GM19452 (cell line): Measurements from ENCODE around the gene MBOAT2.
"Not testable (repeated sequence)": the region's sequence is repeated elsewhere in the genome, so short reads cannot be mapped to it uniquely, and the experiment has no call there.

ENCODE experiments used
- ATAC-seq: cut with Tn5 transposase; IDR thresholded peaks from one replicate; pipeline ENCODE4 v1.9.1; 2021; ENCODE audit not compliant: unreplicated experiment

Gene MBOAT2

DNA sequence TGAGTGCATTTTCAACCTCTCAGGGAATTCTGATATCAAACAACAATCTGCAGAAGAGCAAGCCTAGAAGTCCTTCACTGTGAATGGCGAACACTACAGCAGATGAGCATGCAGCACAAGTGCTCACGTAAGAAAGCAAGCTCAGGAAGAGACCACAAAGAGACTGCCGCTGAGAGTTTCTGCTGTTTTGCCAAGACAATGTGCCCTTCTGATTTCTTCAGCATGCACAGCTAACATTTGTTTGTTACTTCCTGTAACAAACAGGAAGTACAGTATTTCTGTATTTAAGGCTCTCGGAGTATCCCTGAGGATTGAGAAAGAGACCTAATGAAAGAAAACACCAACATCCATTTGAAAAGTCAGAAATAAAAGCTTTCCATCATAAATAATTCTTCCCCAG is 45.9 kb downstream of the MBOAT2 start:
- ATAC-seq: no peak

DNA sequence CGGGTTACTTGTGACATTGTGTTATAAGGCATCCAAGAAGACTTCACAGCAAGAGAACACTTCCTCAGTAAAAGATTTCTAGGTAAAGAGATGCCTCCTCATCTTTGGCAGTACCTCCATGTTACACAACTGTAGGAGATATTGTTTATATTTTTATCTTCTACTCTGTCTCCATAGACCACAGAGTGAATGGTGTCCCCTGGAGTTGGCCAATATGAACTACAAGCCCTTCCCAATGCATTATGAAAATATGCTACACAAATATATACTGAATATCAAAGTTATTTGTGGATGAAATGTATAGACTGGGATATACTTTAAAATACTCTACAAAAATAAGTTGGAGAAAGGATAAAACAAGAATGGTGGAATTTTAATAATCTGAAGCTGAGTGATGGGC is 46.7 kb downstream of the MBOAT2 start:
- no peak for ATAC-seq

DNA sequence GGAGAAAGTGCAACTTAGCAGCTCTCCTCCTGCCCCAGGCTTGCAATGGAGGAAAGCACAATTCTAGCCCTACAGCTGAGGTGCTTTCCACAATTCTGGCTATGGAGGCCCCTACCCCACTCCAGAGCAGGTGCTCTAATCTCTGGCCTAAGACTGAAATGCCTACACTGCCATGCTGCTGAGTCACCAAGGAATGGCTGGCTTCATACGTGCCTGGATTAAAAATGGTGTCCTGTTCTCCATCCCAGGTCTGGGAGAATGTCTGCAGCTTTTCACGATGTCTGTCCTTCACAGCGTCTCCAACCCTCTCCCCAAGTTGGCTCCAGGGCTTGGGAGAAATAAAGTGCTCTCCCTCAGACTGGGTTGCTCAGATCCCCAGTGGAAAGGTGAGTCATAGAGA is 48.5 kb downstream of the MBOAT2 start:
- no peak for ATAC-seq

DNA sequence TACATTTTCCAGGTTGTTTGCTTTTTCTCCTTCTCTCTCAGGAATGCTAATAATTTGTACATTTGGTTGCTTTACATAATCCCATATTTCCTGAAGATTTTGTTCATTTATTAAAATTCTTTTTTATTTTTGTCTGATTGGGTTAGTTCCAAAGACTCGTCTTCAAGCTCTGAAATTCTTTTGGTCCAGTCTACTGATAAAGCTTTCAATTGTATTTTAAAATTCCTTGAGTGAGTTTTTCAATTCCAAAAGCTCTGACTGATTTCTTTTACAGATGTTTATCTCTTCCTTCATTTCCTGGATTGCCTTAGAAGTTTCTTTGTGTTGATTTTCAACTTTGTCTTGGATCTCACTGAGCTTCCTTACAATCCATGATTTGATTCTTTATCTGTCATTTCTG is 50.0 kb downstream of the MBOAT2 start:
- ATAC-seq: no peak

DNA sequence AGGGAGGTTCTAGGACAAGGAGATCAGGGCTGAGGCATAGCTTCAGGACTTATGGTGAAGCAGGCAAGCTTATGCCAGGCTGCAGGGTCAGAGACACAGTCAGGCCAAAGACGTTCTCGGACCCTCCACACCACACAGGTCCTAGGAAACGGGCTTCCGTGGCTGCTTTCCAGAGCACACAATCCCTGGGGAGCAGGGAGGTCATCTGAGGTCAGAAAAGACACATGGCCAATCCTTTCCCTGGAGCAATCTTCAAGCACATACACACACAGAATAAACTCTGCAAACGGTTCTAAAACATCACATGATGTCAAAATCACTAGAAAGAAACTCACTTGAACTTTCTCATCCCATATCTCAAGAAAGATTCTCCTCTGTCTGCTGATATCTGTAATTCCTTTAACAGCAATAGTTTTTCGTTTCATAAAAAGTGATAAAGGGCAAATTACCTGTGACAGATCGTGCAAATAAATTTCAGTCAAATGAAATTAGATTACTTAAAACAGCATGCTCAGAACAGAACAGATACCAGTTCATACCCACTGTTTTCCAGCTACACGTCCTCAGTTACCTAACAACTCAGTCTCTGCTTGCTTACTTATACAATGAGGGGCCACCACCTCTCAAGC is 63.9 kb downstream of the MBOAT2 start:
- ATAC-seq: no peak

DNA sequence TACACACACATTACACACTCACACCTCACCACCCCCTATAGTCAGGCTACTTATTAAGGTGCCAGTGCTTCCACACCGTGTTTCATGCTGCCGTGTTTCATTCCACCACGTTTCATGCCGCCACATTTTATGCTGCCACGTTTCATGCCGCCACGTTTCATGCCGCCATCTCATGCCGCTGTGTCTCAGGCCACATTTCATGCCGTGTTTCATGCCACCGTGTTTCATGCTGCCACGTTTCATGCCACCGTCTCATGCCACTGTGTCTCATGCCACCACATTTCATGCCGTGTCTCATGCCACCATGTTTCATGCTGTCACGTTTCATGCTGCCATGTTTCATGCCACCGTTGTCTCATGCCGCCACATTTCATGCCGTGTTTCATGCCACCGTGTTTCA is 65.1 kb downstream of the MBOAT2 start:
- no peak for ATAC-seq

DNA sequence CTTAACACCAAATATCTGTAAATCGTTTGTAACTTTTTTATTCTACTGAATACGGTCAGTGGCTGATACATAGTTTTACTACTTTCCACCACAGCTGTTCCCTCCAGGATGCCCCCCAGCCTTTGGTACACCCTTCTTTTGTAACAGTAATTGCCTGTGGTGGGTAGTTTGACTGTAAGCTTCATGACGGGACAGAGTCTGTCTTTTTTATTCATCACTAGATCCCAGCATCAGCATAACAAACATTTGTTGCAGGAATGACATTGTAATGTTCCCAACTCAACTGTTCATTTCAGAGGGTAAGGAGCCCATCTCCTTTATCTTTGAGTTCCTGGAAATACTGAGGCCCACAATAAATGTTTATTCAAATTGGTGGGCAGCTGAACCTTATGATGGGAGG is 67.5 kb downstream of the MBOAT2 start:
- ATAC-seq: no peak

DNA sequence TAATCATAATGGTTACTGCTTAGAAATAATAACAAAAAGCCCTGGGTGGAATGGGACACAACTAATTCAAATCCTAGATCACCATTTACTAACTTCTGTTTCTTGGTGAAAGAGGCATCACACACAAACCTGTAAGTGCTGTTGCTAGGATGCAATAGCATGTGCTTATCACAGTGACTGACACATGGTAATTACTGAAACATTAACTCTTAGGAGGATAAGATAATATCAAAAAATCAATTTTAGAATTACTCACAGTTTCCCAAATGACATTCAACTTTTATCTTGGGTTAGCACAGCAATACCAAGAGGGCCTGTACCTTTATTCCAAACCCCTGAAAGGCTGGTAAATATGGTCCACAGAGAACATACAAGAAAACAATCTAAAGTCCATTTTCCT is 69.1 kb downstream of the MBOAT2 start:
- no peak for ATAC-seq

DNA sequence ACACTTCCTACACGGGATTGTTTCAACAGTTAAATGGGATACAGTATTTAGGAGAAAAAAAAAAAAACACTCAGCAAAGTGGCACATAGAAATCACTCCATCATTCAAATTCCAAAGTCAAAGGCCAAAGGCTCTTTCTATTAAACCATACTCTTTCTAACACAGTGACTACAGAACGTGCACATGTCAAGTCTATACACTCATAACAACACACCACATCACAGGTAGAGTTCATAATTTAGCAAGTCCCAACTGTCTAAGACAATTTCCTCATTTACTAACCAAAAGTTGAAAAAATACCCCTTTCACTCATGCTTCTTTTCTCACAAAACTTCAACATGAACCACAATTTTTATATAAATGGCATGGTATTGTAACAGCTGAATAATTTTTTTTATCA is 70.8 kb downstream of the MBOAT2 start:
- ATAC-seq: no peak

DNA sequence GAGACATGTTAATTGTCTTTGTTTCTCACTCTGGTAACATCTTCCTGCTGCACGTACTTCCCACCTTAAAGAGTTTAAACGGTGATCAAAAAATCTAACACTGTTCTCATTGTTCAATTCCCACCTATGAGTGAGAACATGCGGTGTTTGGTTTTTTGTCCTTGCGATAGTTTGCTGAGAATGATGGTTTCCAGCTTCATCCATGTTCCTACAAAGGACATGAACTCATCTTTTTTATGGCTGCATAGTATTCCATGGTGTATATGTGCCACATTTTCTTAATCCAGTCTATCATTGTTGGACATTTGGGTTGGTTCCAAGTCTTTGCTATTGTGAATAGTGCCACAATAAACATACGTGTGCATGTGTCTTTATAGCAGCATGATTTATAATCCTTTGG is 73.3 kb downstream of the MBOAT2 start:
- ATAC-seq: not testable (repeated sequence)

DNA sequence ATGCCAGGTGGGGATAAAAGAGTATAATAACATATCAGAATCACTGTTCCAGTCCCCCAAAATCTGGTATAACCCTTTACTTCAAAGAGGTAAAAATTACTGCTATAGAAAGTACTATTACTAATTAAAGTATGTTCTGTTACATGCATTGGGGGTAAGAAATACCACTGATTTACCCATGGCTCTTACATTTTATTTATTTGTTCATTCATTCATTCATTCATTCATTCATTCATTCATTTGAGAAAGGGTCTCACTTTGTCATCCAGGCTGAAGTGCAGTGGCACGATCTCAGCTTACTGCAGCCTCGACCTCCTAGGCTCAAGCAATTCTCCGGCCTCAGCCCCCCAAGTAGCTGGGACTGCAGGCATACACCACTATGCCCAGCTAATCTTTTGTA is 74.4 kb downstream of the MBOAT2 start:
- ATAC-seq: no peak

DNA sequence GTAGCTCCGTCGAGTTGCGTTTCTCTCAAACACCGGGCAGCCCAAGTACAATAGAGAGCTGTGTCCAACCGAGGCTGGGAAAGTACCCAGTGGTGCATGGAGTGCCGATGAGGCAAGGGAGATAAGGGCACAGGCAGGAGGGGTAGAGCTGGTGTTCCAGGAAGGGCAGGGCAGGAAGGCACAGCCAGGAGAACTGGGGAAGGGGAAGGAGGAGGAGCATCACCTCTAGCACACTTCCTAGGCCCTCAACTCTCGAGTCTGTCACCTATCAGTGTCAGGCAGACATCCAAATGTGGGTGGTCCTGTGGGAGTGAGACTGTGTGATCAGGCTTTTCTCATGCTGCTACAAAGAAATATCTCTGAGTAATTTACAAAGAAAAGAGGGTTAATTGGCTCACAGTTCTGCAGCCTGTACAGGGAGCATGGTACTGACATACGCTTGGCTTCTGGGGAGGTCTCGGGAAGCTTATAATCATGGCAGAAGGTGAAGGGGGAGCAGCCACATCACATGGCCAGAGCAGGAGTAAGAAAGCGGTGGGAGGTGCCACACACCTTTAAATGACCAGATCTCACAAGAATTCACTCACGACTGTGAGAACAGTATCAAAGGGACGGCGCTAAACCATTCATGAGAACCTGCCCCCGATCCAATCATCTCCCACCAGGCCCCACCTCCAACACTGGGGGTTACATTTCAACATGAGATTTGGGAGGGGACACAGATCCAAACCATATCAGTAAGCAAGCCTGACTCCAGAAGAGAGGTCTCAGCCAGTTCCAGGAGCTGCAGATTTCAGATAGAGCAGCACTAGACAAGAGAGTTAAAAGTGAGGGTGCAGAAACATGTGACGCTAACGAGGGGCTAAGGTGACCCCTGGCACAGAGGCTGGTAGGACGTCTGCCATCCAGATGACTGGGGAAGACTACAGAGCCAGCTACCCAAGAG is 75.7 kb downstream of the MBOAT2 start:
- ATAC-seq: no peak

DNA sequence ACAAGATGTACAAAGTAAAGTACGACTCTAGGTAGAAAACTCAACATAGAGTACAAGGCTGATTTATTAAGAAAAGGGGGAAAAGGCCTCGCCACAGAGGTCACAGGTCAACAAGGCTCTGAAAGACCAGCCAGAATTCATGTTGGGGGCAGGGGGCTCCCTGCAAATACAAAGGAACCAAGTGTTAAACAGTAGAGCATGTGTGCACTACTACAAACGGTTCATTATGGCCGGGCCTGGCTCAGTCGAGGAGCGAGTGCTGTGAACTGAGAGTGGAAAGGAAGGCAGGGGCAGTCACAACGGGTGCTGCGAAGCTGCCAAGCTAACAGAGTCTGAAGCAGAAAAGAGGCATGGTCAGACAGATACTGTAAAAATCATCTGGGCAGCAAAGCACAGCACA is 77.1 kb downstream of the MBOAT2 start:
- ATAC-seq: no peak

DNA sequence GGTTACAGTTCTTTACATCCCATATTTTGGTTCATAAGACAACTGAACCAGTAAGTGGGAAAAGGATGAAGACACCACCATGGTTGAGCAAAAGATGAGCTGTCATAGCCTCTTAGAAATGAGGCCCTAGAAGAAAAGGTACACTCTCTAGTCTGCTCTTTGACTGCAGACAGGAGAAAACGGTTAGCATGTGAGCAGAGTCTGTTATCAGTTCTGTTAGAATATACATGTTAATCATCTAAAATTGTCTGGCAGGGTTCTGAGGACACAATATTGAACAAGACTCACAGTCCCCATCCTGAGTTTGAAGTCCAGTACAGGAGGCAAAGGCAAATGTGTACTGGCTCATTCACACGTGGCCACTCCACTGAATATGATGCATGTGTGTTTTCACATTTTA is 78.1 kb downstream of the MBOAT2 start:
- no peak for ATAC-seq

DNA sequence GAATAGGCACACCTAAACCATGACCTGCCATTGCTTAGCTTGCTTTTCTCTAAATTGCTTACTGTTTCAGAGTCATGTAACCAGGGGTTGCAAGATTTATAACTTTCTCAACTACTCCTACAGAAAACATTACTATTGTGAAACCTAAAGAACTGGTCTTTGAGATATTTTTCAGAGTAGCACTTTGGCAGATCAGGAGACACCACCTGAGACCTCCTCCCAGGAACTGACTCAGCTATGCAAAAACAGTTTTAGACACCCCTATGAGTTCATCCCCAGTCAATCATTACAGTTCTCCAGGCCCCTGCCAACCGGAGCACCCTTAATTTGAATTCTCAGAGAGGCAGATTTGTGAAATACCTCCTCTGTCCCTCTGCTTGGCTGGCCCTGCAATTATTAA is 80.3 kb downstream of the MBOAT2 start:
- no peak for ATAC-seq

DNA sequence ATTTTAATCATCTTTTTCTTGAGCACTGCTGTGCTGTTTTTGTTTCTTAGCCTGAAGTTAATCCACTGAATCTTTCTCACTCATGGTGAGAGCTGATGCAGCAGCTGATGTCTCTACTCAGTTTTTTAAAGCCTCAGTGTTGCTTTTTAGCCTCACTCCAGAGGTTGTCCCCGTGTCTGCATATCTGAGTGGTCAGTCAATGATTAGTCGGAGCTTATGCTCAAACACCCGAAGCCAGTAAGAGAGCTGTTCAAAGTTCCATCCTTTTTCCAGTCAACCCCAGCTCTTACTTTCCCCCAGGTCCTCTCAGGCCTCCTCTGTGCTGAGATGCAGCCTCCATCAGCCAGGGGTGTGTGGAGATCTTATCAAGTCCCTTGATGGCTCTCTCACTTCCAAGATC is 81.1 kb downstream of the MBOAT2 start:
- ATAC-seq: no peak

DNA sequence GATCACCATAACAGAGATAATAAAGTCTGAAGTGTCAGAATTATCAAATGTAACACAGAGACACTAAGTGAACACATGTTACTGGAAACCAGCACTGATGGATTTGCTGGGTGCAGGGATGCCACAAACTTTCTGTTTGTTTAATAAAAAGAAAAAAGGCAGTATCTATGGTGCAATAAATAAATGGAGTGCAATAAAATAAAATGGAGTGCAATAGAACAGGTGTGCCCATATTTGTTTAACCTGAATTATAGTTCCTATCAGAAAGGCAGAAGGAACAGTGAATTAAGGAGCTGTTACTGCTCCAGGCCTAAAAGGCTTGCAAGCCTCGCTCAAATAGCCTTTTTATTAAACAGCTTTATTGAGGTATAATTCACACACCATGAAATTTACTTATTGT is 85.1 kb downstream of the MBOAT2 start:
- no peak for ATAC-seq

DNA sequence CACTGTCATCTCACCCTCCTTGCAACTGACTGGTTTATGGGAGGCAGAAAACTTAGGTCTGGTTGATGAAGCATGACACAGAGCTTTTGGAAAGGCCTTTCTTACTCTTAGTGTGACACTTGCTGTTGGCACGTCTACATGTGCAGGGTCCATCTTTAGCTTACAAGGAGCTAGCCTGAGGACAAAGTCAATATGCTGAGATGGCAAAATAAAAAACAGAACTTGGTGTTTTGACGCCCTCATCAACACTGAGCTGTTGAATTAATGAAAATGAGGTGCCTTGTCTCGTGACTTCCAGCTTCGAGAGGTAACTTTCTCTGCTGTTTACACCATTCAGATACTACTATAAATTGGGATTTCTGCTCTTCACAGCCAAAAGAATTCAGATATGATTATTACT is 87.5 kb downstream of the MBOAT2 start:
- no peak for ATAC-seq

DNA sequence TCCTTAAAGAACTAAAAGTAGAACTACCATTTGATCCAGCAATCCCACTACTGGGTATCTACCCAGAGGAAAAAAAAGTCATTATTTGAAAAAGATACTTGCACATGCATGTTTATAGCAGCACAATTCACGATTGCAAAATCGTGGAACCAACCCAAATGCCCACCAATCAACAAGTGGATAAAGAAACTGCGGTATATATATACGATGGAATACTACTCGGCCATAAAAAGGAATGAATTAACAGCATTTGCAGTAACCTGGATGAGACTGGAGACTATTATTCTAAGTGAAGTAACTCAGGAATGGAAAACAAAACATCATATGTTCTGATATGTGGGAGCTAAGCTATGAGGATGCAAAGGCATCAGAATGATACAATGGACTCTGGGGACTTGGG is 89.7 kb downstream of the MBOAT2 start:
- not testable (repeated sequence) for ATAC-seq

DNA sequence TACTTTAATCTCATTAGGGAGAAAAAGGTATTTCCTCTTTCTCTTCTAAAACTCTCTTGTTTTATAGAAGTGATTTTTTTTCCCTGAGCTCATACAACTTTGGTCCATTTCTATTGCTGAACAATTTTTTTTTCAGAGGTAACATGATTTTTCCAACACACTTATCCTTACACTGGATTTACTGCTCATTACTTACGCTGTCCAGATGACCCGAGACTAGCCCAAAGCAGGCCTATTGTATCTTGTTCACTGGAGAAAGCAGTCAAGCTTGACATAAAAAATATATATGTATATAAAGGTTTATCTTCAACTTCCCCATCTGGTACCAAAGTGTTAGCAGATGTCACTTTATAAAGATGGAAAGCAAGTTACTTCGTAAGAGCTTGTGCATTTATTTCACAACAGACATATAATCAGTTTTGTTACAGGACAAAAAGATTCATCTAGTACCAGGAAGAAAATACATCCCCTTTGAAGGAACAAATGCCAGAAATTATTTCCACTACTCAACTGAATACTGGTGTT is 95.7 kb downstream of the MBOAT2 start:
- no peak for ATAC-seq

DNA sequence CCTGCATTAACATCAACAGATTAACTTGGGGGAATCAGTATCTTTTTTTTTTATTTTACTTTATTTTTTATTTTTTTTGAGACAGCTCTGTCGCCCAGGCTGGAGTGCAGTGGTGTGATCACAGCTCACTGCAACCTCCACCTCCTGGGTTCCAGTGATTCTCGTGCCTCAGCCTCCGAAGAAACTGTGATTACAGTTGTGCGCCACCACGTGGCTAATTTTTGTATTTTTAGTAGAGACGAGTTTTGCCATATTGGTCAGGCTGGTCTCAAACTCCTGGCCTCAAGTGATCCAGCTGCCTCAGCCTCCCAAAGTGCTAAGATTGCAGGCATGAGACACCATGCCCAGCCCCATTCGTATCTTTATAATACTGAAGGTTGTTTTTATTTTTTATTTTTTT is 99.6 kb downstream of the MBOAT2 start:
- ATAC-seq: not testable (repeated sequence)

DNA sequence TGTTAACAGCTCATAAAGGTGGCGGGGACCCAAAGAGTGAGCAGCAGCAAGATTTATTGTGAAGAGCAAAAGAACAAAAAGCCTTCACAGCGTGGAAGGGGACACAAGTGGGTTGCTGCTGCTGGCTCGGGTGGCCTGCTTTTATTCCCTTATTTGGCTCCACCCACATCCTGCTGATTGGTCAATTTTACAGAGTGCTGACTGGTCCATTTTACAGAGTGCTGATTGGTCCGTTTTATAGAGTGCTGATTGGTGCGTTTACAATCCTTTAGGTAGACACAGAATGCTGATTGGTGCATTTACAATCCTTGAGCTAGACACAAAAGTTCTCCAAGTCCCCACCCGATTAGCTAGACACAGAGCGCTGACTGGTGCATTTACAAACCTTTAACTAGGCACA is 100.7 kb downstream of the MBOAT2 start:
- ATAC-seq: not testable (repeated sequence)
